Measurements from ENCODE around the gene FAAP20. TPM values are rescaled to one million over a fixed set of nuclear protein-coding genes. Genes with fewer than 3 reads are reported as not detected.

FAAP20 gene
- polyA plus RNA-seq, 1 donor from 2014 or later = 45.3 TPM

DNA sequence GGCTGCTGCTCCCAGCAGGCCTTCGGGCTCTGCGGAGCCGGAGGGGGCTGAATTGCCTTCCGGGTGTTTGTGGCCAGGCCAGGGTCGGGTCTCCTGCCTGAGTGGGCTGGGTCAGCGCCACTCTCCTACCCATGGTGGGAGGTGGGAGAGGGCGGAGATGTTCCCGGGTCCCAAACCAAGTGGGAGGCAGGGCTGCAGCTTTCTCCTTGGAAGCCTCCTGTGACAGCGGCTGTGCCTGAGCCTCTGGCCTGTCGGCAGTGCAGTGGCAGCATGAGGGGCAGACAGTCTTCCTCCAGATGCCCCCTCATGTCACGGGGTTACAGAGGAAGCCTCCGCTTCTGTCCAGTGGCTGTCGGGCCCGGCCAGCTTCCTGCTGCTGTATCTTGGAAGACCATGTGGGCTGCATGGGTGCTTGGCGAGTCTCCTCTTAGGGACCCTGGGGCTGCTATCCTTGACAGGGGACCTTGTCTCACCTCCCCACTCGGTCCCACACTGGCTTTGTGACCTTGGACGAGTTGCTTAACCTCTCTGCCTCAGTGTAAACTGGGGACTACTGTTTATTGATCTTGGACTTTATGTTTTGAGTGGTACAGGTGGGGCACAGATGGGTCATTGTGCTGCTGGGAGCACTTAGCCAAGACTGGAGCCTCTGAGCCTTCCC lies 37.8 kb upstream of the FAAP20 start:
- H3F3A ChIP-seq (ENCODE audit: insufficient read depth, low read length, poor library complexity, severe bottlenecking) = no peaks in the 10 kb centered on the region
- no peaks in the 10 kb centered on the region for H3K27me3 ChIP-seq (ENCODE audit: insufficient read depth, low read depth, low read length)
- no peak overlapping the region for H3K27ac ChIP-seq (ENCODE audit: low read length)
- H2AFZ ChIP-seq (ENCODE audit: low read depth, low read length) = no peak overlapping the region
- H3K4me3 ChIP-seq (ENCODE audit: low read length) = peak overlapping the region; percentile 98
- peak overlapping the region; percentile 81 for H3K4me2 ChIP-seq (ENCODE audit: low read length)
- H3K36me3 ChIP-seq (ENCODE audit: insufficient read depth, low read length) = no peaks in the 10 kb centered on the region
- TF ChIP-seq POLR2AphosphoS5 (IDR thresholded peaks at IDR 0.05) (no peak), TAF1 (IDR thresholded peaks at IDR 0.05; ENCODE audit: low read depth) (no peak), RAD21 (conservative IDR thresholded peaks at IDR 0.05) (no peak), EZH2 (IDR thresholded peaks at IDR 0.05; ENCODE audit: borderline replicate concordance, insufficient read depth, low read length, poor library complexity, severe bottlenecking) (no peak), SMC3 (conservative IDR thresholded peaks at IDR 0.05; ENCODE audit: poor library complexity) (no peak)
- H3K79me2 ChIP-seq (replicated peaks; ENCODE audit: insufficient read depth, low read length) = peaks cover 79% of the 10 kb centered on the region
- H3K9me2 ChIP-seq (ENCODE audit: insufficient read depth, low read length) = no peaks in the 10 kb centered on the region
- no peaks in the 10 kb centered on the region for H3K9me3 ChIP-seq (ENCODE audit: low read length)
- peak overlapping the region; percentile 39 for H3K9ac ChIP-seq (ENCODE audit: low read length)
- peaks cover 69% of the 10 kb centered on the region for H4K20me1 ChIP-seq (ENCODE audit: insufficient read depth)

DNA sequence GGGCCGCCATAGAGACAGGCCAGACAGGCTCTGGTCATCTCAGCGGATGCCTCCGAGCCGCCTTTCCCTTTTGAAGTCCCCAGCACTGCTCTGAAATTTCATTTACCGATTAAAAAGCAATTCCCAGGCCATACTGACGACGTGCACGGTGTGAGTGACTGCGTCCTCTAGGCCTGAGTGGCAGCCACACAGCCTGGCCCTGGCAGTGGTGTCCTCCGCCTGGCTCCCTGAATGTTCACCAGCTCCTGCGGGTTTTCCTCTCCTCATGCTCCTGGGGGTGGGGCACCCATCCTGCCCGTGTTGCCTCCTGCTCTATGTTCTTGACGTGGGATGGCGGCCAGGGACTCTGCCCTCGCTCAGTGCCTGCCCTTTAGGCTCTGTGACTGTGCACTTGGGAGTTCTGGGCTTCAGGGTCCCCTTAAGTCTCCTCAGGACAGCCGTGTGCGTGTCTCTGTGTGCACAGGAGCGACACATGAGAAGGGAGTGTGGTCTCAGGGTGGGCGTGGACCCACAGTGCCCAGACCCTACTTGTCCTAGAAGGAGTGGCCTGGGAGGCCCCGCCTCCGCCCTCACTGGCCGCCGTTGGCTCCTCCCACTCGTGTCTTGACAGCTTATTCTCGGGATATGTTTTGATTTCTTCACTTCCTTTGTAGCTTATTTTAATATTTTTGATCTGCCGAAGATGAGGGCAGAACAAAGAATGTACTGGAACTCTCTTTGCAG lies 37.1 kb upstream of the FAAP20 start:
- H3K36me3 ChIP-seq (ENCODE audit: insufficient read depth, low read length) = no peaks in the 10 kb centered on the region
- peak overlapping the region; percentile 98 for H3K4me3 ChIP-seq (ENCODE audit: low read length)
- no peaks in the 10 kb centered on the region for H3K9me2 ChIP-seq (ENCODE audit: insufficient read depth, low read length)
- H2AFZ ChIP-seq (ENCODE audit: low read depth, low read length) = no peak overlapping the region
- H3F3A ChIP-seq (ENCODE audit: insufficient read depth, low read length, poor library complexity, severe bottlenecking) = no peaks in the 10 kb centered on the region
- H3K79me2 ChIP-seq (replicated peaks; ENCODE audit: insufficient read depth, low read length) = peaks cover 72% of the 10 kb centered on the region
- H3K27ac ChIP-seq (ENCODE audit: low read length) = no peak overlapping the region
- H3K4me2 ChIP-seq (ENCODE audit: low read length) = peak overlapping the region; percentile 81
- H3K27me3 ChIP-seq (ENCODE audit: insufficient read depth, low read depth, low read length) = no peaks in the 10 kb centered on the region
- no peaks in the 10 kb centered on the region for H3K9me3 ChIP-seq (ENCODE audit: low read length)
- peak overlapping the region; percentile 76 for H3K9ac ChIP-seq (ENCODE audit: low read length)
- H4K20me1 ChIP-seq (ENCODE audit: insufficient read depth) = peaks cover 64% of the 10 kb centered on the region
- TF ChIP-seq POLR2AphosphoS5 (IDR thresholded peaks at IDR 0.05) (no peak), MXI1 (conservative IDR thresholded peaks at IDR 0.05; ENCODE audit: poor library complexity, severe bottlenecking) (no peak), EP300 (conservative IDR thresholded peaks at IDR 0.05; ENCODE audit: poor library complexity, severe bottlenecking) (no peak), RAD21 (conservative IDR thresholded peaks at IDR 0.05) (no peak)

DNA sequence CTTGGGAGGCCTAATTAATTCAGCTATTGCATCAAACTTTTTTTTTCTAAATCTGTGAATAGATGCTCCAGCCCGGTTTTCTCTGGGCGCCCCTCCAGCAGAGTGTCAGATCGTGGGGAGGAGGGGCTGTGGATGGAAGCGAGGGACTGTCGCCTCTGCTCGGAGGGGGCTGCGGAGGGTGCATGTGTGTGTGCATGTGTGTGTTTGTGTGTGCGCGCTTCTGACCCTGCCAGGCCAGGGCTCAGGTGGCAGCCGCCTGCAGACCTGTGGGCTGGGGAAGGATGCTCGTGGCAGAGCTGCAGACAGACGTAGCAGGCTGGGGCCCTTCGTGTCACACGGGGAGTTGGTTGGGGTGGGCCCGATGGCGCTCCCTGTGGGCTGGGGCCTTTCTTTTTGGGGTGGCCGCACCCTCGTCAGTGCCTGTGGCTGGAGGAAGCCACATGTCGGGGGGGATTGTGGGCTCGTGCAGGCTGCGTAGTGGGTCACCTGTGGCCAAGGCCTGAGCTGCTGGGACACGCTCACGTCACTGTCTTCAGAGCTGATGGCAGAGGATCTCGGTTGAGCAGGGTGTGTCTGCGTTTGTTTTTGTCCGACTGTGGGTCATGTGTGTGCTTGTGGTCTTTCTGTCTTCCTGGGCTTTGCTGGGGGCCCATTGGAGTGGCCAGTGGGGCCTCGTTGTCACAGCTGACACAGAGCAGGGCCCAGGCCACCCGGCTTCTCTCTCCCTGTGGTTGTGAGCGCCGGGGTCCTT lies 36.4 kb upstream of the FAAP20 start:
- Histone ChIP-seq H3K27me3 (ENCODE audit: insufficient read depth, low read depth, low read length) (no peaks in the 10 kb centered on the region), H3K9ac (ENCODE audit: low read length) (peak overlapping the region; percentile 76), H3K4me2 (ENCODE audit: low read length) (peak overlapping the region; percentile 81), H3K79me2 (replicated peaks; ENCODE audit: insufficient read depth, low read length) (peaks cover 68% of the 10 kb centered on the region), H3K36me3 (ENCODE audit: insufficient read depth, low read length) (no peaks in the 10 kb centered on the region), H3K4me3 (ENCODE audit: low read length) (peak overlapping the region; percentile 98), H3F3A (ENCODE audit: insufficient read depth, low read length, poor library complexity, severe bottlenecking) (no peaks in the 10 kb centered on the region), H3K9me3 (ENCODE audit: low read length) (no peaks in the 10 kb centered on the region), H3K27ac (ENCODE audit: low read length) (no peak overlapping the region), H3K9me2 (ENCODE audit: insufficient read depth, low read length) (no peaks in the 10 kb centered on the region), H2AFZ (ENCODE audit: low read depth, low read length) (no peak overlapping the region), H4K20me1 (ENCODE audit: insufficient read depth) (peaks cover 62% of the 10 kb centered on the region)
- peak; percentile 45 for TF ChIP-seq MXI1 (conservative IDR thresholded peaks at IDR 0.05; ENCODE audit: poor library complexity, severe bottlenecking)
- TF ChIP-seq, protein P1, sequence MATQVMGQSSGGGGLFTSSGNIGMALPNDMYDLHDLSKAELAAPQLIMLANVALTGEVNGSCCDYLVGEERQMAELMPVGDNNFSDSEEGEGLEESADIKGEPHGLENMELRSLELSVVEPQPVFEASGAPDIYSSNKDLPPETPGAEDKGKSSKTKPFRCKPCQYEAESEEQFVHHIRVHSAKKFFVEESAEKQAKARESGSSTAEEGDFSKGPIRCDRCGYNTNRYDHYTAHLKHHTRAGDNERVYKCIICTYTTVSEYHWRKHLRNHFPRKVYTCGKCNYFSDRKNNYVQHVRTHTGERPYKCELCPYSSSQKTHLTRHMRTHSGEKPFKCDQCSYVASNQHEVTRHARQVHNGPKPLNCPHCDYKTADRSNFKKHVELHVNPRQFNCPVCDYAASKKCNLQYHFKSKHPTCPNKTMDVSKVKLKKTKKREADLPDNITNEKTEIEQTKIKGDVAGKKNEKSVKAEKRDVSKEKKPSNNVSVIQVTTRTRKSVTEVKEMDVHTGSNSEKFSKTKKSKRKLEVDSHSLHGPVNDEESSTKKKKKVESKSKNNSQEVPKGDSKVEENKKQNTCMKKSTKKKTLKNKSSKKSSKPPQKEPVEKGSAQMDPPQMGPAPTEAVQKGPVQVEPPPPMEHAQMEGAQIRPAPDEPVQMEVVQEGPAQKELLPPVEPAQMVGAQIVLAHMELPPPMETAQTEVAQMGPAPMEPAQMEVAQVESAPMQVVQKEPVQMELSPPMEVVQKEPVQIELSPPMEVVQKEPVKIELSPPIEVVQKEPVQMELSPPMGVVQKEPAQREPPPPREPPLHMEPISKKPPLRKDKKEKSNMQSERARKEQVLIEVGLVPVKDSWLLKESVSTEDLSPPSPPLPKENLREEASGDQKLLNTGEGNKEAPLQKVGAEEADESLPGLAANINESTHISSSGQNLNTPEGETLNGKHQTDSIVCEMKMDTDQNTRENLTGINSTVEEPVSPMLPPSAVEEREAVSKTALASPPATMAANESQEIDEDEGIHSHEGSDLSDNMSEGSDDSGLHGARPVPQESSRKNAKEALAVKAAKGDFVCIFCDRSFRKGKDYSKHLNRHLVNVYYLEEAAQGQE (IDR thresholded peaks at IDR 0.05; ENCODE audit: borderline replicate concordance) = no peak
